Measurements from ENCODE around the gene NDUFAF5.
"Not testable (repeated sequence)": the region's sequence is repeated elsewhere in the genome, so short reads cannot be mapped to it uniquely, and the experiment has no call there.

The NDUFAF5 gene, protein sequence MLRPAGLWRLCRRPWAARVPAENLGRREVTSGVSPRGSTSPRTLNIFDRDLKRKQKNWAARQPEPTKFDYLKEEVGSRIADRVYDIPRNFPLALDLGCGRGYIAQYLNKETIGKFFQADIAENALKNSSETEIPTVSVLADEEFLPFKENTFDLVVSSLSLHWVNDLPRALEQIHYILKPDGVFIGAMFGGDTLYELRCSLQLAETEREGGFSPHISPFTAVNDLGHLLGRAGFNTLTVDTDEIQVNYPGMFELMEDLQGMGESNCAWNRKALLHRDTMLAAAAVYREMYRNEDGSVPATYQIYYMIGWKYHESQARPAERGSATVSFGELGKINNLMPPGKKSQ

DNA sequence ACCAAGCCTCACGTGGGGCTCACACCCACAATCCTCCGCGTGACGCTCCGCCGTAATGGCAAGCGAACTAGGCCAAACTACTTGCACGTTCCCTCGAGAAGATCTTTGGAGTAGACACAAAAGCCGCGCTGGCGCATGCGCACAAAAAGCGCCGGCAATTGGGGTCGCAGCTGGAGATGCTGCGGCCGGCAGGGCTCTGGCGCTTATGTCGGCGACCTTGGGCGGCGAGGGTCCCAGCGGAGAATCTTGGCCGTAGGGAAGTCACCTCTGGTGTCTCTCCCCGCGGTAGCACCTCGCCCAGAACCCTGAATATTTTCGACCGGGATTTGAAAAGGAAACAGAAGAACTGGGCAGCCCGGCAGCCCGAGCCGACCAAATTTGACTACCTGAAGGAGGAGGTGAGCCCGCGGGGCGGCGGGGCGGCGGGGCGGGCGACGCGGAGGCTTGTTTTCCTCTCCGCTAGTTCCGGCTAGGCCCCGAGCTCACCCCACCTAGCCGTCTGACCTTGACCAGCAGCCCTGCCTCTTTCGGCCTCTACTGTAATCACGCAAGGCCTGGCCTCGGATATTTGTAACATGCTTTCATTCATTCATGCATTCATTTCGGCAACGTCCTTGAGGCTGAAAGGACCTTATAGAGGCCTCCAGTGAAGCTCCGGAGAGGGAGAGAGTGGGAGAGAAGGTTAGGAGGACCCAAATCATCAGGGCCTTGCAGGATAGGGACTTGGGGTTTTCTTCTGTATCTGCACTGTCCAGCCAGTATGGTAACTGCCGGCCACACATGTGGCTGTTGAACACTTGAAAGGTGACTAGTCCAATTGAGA lies at the start of gene NDUFAF5, which contains the start of gene ESF1:
NDUFAF5 (plus strand) TSS at position 136 of the 823 bp plus-strand sequence; CDS start at position 177, 41 bp downstream.
ESF1 (minus strand) TSS at position 27 of the 823 bp plus-strand sequence. CDS start 1,779 bp downstream, outside the sequence.
- DNase-seq = peak; percentile 95

- no peak for DNase-seq
Measured at GRCh38 chr20:13735826-13736225, 49.0 kb upstream of the NDUFAF5 start.

GRCh38 chr20:13736436-13737191 lies 48.2 kb upstream of the NDUFAF5 start:
- no peak for DNase-seq

DNA sequence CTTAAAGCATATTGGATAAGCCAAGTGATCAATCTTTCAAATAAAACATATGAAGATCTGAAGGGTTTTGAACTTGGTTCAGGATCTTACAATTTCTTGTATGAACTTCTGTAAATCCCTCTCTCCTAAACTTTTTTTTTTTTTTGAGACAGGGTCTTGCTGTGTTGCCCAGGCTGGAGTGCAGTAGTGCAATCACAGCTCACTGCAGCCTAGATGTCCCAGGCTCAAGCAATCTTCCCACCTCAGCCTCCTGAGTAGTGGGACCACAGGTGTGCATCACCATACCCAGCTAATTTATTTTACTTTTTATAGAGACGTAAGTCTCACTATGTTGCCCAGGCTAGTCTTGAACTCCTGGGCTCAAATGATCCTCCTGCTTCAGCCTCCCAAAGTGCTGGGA lies 46.6 kb upstream of the NDUFAF5 start:
- not testable (repeated sequence) for DNase-seq

DNA sequence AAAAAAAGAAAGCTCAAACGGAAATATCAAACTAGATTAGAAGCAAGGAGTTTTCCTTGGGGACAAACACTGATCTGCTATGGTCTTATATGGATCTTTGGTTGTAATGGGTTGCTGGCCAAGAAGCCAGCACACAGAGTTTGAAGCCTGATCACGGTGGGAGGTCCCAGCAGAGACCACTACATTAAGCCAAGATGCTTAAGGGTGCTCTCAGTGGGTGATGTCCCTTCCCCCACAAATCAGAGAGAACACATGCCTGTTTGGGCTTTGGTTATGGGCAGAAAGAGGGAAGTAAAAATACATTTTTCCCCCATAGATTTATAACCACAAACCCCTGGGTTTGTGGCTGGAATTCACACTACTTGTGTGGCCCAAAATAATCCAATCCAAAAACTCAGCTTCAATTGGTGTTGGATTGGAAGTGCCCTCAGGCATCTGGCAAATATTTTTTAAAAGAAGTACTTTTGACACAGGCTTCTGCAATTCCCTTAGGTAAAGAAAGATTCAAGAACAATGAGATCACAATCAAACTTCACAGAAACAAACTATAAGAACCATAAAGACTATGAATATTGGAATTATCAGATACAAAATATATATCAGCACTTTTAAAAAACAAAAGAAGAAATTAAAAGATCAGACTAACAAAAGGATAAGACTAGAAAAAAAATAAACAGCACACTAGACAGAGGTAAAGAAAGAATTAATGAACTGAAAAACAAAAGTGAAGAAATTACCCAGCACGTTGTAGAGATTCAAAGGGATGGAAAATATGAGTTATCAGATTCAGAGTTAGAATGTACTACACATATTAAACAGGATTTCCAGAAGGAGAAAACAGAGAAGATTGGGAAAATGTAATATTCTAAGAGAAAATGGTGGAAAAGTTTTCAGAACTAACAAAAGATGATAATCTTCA lies 44.8 kb upstream of the NDUFAF5 start:
- no peak for DNase-seq

- no peak for DNase-seq
Measured at GRCh38 chr20:13741879-13742278, 42.9 kb upstream of the NDUFAF5 start.

DNA sequence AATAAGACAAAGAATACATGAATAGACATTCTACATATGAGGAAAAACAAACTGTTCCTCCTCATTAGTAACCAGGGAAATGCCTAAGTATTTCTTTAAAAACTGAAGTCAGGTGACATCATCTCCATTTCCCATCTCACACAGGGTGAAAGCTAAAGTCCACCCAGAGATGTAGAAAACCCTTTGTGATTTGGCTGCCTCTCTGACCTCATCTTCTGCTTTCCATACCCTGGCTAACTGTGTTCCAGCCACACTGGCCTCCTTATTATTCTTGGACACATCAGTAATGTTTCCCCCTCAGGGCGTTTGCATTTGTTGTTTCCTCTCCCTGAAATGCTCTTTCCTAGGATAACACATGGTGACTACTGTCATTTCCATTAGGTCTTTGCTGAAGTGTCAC lies 40.5 kb upstream of the NDUFAF5 start:
- DNase-seq = no peak

DNA sequence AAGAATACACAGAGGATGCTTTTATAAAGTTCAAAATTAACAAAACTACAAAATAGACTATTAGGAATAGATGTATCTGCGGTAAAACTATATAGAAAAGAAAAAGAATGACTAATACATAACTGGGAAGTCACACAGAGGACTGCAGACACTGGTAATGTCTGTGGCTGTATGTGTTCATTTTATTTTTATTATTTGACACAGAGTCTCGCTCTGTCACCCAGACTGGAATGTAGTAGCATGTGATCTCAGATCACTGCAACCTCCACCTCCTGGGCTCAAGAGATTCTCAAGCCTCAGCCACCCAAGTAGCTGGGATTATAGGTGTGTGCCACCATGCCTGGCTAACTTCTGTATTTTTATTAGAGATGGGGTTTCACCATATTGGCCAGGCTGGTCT lies 39.0 kb upstream of the NDUFAF5 start:
- no peak for DNase-seq

DNA sequence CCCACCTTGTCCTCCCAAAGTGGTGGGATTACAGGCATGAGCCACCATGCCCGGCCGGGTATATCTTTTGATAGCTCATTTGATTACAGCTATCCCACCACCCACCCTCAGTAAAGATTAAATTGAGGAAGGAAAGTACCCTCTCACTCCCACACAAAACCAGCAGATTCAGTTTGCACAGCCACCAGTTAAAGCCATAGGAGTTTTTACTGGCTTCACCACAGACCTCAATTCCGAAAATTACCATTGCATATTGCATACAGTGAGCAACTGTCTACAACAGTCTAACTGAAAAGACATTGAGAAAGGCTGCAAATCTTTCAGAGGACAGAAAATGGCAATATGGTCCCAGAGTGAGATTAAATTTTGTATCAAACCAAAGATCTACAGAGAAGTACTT lies 35.0 kb upstream of the NDUFAF5 start:
- no peak for DNase-seq

DNA sequence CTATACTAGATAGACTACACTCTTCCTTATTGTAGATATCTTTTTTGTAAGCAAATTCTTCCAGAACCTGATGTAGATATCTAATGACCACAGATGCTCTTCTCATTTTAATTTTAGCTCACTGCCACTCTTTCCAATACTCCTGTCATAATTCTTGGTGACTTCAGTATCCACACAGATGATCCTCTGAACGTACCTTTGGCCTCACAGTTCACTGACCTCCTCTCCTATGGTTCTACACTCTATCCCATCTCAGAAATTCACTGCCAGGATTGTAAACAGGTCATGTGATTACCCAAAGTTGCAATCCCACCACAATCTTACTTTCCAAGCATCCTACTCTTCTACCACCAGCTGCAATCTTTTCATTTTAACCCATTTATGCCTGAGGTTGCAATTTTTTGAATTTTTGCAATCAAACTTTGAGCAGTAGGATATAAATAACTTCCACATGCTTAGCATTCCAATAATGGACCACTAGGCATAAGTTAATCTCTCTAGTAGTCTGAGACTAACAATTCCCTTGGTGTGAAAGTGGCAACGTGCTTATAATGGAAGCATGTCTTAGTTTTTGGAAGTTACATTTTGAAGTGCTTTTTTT lies 31.3 kb upstream of the NDUFAF5 start:
- no peak for DNase-seq

- DNase-seq = no peak
Measured at GRCh38 chr20:13755809-13756208, 29.0 kb upstream of the NDUFAF5 start.

DNA sequence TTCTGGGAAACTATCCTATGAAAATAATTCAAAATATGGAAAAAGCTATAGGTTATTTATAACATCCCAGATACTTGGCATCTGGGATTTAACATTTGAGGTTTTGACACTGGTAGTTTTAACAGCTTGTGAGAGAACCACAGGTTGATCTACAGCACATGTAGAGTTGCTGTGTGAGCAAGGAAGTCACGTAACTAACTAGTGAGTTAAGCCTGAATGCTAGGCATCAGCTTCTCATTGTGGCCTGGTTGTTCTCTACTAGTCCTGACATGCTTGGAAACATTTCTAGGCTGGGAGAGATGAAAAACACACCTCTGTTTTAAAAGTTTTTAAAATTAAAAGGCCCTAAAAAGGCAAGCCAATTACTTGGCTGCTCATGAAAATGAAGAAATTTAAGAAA lies 28.3 kb upstream of the NDUFAF5 start:
- no peak for DNase-seq

- DNase-seq = no peak
Measured at GRCh38 chr20:13758884-13759283, 25.9 kb upstream of the NDUFAF5 start.

GRCh38 chr20:13760451-13760946 lies 24.3 kb upstream of the NDUFAF5 start:
- not testable (repeated sequence) for DNase-seq

DNA sequence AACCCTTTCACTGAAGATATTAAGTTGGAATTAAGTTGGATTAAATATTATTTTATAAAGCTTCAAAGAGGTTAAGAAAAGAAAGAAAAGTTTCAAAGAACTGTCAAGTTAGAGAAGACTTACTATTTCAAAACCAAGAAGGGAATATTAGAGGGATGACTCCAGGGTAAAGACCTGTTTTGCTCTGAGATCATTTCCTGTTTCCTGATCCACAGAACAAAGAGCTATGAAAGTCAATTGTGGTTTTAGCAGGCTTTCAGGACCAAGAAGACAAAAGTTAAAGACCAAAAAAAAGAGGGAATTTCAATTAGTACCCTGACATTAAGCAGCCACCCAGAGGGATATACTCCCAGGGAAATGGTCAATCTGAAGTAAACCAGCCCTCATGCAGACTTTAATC lies 19.5 kb upstream of the NDUFAF5 start:
- DNase-seq = no peak

- DNase-seq = no peak
Measured at GRCh38 chr20:13765868-13766416, 18.9 kb upstream of the NDUFAF5 start.

- DNase-seq = no peak
Measured at GRCh38 chr20:13770141-13770540, 14.7 kb upstream of the NDUFAF5 start.

DNA sequence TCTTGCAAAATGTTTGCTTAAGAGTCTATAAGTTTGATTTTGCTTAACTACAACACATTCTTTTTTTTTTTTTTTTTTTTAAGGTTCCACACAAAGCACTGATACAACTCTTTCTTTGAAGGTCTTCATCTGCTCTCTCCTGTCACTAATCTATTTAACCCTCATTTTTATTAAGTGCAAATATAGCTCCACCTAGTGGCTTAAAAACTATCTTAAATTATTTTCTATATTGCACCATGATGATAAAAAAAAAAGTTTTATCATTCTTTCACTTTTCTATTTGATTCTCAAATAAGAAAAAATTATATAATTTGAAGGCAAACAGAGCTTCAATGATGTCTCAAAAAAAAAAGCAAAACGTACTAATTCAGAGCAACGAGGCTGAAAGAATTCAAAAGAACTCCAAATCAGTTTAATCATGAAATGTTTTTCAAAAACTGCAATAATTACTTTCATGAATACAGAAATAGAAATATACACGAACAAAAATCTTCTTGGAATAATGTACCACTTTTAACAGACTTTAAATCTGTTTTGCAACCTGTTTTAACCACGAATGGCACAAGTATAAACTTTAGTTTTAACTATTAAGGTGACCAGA lies 12.9 kb upstream of the NDUFAF5 start:
- peak; percentile 10 for DNase-seq

GRCh38 chr20:13772529-13772928 lies 12.3 kb upstream of the NDUFAF5 start:
- no peak for DNase-seq

GRCh38 chr20:13775867-13776266 lies 9.0 kb upstream of the NDUFAF5 start:
- no peak for DNase-seq

- DNase-seq = no peak
Measured at GRCh38 chr20:13777171-13777601, 7.6 kb upstream of the NDUFAF5 start.

Measured in CD4-positive, alpha-beta T cell treated with Interleukin-21 for 1 hour (primary cell).